ENCODE results near the gene SPOCK1.

- no peak for TF ChIP-seq REST (IDR thresholded peaks at IDR 0.05; ENCODE audit: insufficient read depth in 1 of 2, low read depth in 2 of 2, low read length in 2 of 2)
- no peak for TF ChIP-seq POLR2AphosphoS5 (IDR thresholded peaks at IDR 0.05; ENCODE audit: low read depth, low read length)
- no peak for TF ChIP-seq SIN3A (IDR thresholded peaks at IDR 0.05; ENCODE audit: borderline replicate concordance, insufficient read depth, low read length)
- TF ChIP-seq TAF1 (IDR thresholded peaks at IDR 0.05; ENCODE audit: borderline replicate concordance, insufficient read depth, low read length) = no peak
Measured at GRCh38 chr5:137341831-137342230, 157.3 kb downstream of the SPOCK1 start.
